Hematopoietic multipotent progenitor cell treated with erythropoietin and hydrocortisone succinate and interleukin-3 and kit ligand, for 4 days (in vitro differentiated cells): ENCODE results near the gene TMEM260.
A peak's percentile ranks its signal among the peaks of the same experiment; 100 is the strongest.

Source experiments
- DNase-seq: peaks from one replicate; pipeline ENCODE4 v3.0.0-alpha.2; 2015

TMEM260 gene

GRCh38 chr14:56579345-56580220 lies at the start of gene TMEM260:
Gene TMEM260, plus strand, starts transcription at chr14:56579798. Its CDS starts 117 bp downstream, at chr14:56579915.
- peak; percentile 94 for DNase-seq

GRCh38 chr14:56532546-56532945 lies 47.1 kb upstream of the TMEM260 start:
- DNase-seq, result no peak

- DNase-seq, result no peak
Measured at GRCh38 chr14:56534656-56535055, 44.9 kb upstream of the TMEM260 start.

GRCh38 chr14:56539862-56540261 lies 39.7 kb upstream of the TMEM260 start:
- no peak for DNase-seq

DNA sequence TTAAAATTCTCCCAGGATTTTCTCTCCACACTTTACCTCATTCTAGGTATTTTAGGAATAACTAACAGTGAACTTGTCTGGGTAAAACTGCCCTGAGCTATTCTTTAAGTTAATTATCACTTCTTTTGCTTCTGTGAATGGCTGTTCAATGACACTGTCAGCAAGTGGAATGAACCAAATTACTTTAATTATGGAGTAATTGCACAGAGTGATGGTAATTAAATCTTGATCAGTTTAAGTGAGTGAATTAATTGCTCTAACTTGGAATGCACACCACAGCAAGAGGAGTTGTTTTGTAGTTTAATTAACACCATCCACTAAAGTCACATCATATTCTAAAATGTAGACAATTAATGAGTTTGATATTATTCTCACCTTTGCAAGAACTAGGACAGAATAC lies 36.2 kb upstream of the TMEM260 start:
- DNase-seq, result no peak

GRCh38 chr14:56549721-56550120 lies 29.9 kb upstream of the TMEM260 start:
- no peak for DNase-seq

GRCh38 chr14:56552615-56553014 lies 27.0 kb upstream of the TMEM260 start:
- no peak for DNase-seq

DNA sequence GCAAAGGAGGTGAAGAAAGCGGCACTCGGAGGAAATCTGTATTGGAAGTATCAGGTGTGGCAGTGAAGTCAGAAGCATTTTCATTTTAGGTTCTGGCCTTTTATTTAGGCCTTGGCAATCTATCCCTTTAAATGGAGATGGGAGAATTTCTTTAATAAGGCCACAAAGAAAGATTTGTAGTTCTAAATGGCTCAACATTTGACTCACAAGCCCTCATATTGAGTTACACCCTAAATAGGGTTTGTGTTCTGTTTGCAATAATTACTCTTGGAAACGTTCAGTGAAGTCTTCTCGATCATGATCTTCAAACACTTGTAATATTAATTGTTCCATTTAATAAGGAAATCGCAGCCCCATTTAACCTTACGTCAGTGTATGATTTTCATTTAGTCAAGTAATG lies 25.3 kb upstream of the TMEM260 start:
- no peak for DNase-seq

DNA sequence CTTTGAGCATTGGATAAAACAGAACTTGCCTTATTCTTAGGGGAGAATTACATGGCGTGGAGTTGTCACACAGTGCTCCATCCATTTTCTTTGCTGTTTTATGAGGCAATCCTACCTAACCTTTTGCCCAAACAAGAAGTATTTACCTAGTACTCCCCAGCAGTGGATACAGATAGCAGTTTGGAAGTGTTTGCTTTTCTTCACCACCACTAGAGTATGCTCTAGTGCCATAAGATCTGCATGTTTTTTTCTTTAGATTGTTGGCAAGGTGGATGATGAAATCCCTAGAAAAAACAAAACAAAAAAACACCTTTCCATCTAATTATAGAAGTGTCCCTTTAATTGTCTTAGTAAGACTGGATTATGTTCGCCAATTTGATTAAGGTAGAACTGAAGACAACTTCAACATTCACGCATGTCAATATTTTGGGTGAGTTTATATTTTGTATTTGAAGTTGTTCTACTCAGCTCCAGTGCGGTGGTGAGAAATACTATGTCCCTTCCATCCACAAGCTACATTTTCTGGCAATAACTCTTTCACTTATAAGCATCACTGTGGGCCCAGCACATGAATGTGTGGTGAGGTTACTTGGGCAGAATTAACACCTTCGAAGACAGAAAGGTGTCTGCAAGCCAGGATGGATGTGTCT lies 23.6 kb upstream of the TMEM260 start:
- DNase-seq, result peak; percentile 46

DNA sequence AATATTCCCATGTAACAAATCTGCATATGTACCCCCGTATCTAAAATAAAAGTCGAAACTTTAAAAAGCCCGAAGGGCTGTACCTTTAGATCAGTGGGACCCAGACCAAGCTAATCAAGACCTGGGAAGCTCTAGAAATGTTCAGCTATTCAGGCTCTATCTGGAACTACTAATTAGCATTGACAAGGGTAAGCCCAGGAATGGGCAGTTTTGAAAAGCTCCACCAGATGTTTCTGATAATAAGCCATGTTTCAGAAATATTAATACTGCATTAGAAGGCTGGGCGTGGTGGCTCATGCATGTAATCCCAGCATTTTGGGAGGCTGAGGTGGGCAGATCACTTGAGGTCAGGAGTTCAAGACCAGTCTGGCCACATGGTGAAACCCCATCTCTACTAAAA lies 20.4 kb upstream of the TMEM260 start:
- DNase-seq, result no peak

DNA sequence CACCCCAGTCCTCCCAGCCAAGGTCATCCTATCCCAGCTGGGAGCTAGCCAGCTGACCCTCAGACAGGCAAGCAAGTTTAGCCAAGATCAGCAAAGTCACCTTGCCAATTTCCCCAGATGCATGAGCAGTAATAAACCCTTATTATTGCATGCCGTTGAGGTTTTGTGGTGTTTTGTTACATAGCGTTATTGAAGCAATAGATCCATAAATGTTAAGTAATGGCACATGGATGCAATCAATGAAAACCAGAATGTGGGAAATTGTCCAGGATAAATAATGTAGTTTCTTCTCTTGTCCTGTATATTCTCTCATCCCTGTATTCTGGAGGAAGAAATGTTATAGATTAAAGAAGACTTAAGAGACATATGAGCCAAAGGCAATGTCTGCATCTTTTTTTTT lies 18.0 kb upstream of the TMEM260 start:
- no peak for DNase-seq

- DNase-seq, result no peak
Measured at GRCh38 chr14:56562883-56563282, 16.7 kb upstream of the TMEM260 start.

DNA sequence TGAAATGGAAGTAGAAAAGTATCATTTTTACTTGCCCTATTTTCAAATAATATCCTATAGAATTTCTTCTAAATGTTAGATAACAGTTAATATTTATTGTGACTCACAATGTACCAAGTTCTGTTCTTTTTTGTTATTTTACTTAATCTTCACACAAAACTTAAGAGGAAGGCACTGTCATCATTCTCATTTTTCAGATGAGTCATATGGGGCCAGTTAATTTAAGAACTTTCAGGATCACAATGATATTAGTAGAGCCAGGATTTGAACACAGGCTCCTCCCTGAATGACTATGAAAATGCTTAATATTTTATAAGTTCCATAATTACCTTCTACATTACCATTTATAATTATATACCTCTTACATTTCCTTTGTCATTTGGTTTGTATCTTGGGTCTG lies 10.4 kb upstream of the TMEM260 start:
- no peak for DNase-seq

DNA sequence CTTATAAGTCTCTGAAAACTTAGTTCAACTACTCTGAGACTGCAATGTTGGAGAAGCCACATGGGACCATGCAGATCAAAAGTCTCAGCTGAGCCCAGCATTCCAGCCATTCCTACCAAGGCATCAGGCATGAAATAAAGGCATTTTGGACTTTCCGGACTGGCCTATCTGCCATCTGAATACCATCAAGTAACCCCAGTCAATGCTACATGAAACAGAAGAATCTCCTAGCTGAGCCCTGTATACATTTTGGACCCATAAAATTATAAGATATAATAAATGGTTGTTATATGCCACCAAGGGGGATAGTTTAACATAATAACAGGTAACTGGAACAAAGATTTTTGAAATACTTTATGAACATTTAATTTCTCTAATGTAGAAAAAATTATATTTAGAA lies 9.3 kb upstream of the TMEM260 start:
- DNase-seq, result no peak

DNA sequence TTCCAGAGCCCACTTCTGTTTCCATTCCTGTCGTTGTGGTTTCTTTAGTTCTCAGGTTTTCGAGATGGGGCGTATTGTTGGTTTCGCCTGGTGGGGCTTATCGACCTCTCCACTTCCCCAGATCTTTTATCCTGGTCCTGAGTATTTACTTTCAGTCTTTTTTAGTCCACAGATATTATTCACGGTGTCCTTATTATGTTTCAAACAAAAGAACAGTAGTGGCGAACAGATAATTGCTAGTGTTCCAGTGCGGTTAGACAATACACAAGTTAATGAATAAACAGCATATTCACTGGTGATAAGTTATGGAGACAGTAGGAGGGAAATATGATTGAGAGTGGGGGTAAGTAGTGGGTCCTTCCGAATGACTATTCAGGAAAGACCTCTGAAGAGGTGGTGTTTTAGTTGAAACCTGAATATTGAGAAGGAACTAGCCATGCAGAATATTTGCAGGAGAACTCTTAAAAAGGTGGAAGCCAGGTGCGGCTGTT lies 668 bp downstream of the TMEM260 start:
- peak; percentile 66 for DNase-seq

- peak; percentile 24 for DNase-seq
Measured at GRCh38 chr14:56581041-56581727, 1.6 kb downstream of the TMEM260 start.

GRCh38 chr14:56585461-56586084 lies 6.0 kb downstream of the TMEM260 start:
- DNase-seq, result no peak

- DNase-seq, result no peak
Measured at GRCh38 chr14:56587701-56588100, 8.1 kb downstream of the TMEM260 start.

DNA sequence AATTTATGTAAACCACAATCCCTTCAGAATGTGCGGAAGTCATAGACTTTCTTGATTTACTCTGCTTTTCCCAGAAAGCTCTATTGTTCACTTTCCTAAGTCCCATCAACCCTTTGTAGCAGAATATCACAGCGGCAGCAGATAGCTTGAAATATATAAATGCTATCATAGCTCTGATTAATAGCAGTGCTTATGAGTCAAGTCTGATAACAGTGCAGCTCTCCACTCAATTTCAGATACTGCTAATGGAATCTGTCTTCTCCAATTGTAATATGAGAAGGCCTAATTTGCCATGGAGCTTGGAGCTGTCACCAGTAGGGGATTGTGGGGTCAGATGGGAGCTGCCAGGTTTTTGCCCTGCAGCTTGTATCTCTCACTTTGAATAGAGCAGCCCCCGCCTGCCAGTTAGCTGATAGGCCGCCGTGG lies 10.9 kb downstream of the TMEM260 start:
- no peak for DNase-seq

DNA sequence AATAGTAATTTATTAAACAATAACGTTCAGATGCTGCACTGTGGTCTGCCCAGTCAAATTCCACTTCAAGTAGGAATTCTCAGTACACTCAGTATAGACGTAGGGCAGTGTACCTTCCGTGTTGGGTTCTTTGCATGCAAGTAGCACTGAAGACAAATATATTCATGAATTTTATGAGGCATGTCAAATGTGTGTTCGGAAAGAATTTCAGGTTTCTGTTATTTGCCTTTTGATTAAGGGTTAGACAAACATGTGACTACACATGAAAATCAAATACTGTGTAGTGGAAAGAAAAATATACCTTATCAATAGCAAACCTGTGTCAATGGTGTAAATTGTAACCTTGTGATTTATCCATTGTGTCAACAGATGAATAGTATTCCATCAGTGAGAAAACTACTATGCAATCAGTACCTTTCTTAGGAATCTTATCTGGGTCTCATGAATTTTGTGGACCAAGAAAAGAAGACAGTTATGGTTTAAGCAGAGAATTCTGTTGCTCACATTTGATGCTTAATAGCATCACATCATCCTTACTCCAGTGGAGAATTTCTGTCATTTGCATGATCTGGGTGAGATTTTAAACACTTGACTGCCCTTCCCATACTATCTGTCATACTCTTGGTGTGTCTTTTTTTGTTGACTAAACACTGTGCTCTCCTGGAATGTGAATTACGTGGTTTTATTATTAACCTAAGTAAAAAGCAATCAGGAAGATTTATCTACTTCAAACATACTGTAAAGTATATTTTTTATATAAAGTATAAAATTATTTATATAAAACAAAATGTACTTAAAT lies 13.3 kb downstream of the TMEM260 start:
- no peak for DNase-seq

GRCh38 chr14:56594428-56594827 lies 14.8 kb downstream of the TMEM260 start:
- DNase-seq, result no peak

- no peak for DNase-seq
Measured at GRCh38 chr14:56598519-56598918, 18.9 kb downstream of the TMEM260 start.
